ENCODE data around the gene TRPC6.
"Not testable (repeated sequence)": the region's sequence is repeated elsewhere in the genome, so short reads cannot be mapped to it uniquely, and the experiment has no call there.

The TRPC6 gene

GRCh38 chr11:101470419-101470818, 113.4 kb downstream of the TRPC6 start:
- H3K36me3 ChIP-seq (ENCODE audit: insufficient read depth, low read length), result no peaks in the 10 kb centered on the region
- H2AFZ ChIP-seq (ENCODE audit: low read depth, low read length), result no peak overlapping the region
- H3K4me1 ChIP-seq (ENCODE audit: insufficient read depth, low read length), result no peaks in the 10 kb centered on the region
- TF ChIP-seq, protein P1, sequence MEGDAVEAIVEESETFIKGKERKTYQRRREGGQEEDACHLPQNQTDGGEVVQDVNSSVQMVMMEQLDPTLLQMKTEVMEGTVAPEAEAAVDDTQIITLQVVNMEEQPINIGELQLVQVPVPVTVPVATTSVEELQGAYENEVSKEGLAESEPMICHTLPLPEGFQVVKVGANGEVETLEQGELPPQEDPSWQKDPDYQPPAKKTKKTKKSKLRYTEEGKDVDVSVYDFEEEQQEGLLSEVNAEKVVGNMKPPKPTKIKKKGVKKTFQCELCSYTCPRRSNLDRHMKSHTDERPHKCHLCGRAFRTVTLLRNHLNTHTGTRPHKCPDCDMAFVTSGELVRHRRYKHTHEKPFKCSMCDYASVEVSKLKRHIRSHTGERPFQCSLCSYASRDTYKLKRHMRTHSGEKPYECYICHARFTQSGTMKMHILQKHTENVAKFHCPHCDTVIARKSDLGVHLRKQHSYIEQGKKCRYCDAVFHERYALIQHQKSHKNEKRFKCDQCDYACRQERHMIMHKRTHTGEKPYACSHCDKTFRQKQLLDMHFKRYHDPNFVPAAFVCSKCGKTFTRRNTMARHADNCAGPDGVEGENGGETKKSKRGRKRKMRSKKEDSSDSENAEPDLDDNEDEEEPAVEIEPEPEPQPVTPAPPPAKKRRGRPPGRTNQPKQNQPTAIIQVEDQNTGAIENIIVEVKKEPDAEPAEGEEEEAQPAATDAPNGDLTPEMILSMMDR (IDR thresholded peaks at IDR 0.05; ENCODE audit: borderline replicate concordance, extremely low read depth, low read length, poor library complexity, severe bottlenecking), result no peak
- no peak for TF ChIP-seq EZH2 (IDR thresholded peaks at IDR 0.05; ENCODE audit: borderline replicate concordance, low read depth, low read length, severe bottlenecking)
- no peak overlapping the region for H3K27ac ChIP-seq (ENCODE audit: low read length)
- H4K20me1 ChIP-seq (ENCODE audit: insufficient read depth, low read length), result no peaks in the 10 kb centered on the region
- DNase-seq, result no peak
- no peaks in the 10 kb centered on the region for H3K79me2 ChIP-seq (ENCODE audit: insufficient read depth, low read length)
- H3K9me3 ChIP-seq (ENCODE audit: insufficient read depth, low read length, severe bottlenecking), result no peaks in the 10 kb centered on the region
- no peak overlapping the region for H3K4me3 ChIP-seq (ENCODE audit: low read depth in 1 of 2, low read length in 2 of 2)
- no peaks in the 10 kb centered on the region for H3K27me3 ChIP-seq (ENCODE audit: insufficient read depth, low read length, poor library complexity)
- no peak overlapping the region for H3K9ac ChIP-seq (ENCODE audit: low read depth, low read length)
- no peak for ATAC-seq (ENCODE audit: insufficient read depth, low read depth)
- H3K4me2 ChIP-seq (ENCODE audit: insufficient read depth, low read length), result no peak overlapping the region

DNA sequence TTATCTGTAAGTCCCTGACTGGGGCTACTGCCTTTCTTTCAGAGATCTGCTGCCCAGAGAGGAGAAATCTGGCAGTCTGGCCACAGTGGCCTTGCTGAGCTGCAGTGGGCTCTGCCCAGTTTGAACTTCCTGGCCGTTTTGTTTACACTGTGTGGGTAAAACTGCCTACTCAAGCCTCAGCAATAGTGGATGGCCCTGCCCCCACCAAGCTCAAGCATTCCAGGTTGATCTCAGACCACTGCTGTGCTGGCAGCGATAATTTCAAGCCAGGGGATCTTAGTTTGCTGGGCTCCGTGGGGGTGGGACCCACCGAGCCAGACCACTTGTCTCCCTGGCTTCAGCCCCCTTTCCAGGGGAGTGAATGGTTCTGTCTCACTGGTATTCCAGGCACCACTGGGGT, 117.5 kb downstream of the TRPC6 start:
- no peaks in the 10 kb centered on the region for H3K27me3 ChIP-seq (ENCODE audit: insufficient read depth, low read length, poor library complexity)
- no peaks in the 10 kb centered on the region for H3K4me1 ChIP-seq (ENCODE audit: insufficient read depth, low read length)
- H3K36me3 ChIP-seq (ENCODE audit: insufficient read depth, low read length), result no peaks in the 10 kb centered on the region
- H3K4me3 ChIP-seq (ENCODE audit: low read depth in 1 of 2, low read length in 2 of 2), result no peak overlapping the region
- H3K27ac ChIP-seq (ENCODE audit: low read length), result no peak overlapping the region
- ATAC-seq (ENCODE audit: insufficient read depth, low read depth) (no peak), DNase-seq (no peak)
- H3K4me2 ChIP-seq (ENCODE audit: insufficient read depth, low read length), result no peak overlapping the region
- no peaks in the 10 kb centered on the region for H3K9me3 ChIP-seq (ENCODE audit: insufficient read depth, low read length, severe bottlenecking)
- H3K79me2 ChIP-seq (ENCODE audit: insufficient read depth, low read length), result no peaks in the 10 kb centered on the region
- no peak overlapping the region for H3K9ac ChIP-seq (ENCODE audit: low read depth, low read length)
- no peaks in the 10 kb centered on the region for H4K20me1 ChIP-seq (ENCODE audit: insufficient read depth, low read length)
- TF ChIP-seq, protein P1 (IDR thresholded peaks at IDR 0.05; ENCODE audit: borderline replicate concordance, extremely low read depth, low read length, poor library complexity, severe bottlenecking), result no peak
- TF ChIP-seq EZH2 (IDR thresholded peaks at IDR 0.05; ENCODE audit: borderline replicate concordance, low read depth, low read length, severe bottlenecking), result no peak
- H2AFZ ChIP-seq (ENCODE audit: low read depth, low read length), result no peak overlapping the region

DNA sequence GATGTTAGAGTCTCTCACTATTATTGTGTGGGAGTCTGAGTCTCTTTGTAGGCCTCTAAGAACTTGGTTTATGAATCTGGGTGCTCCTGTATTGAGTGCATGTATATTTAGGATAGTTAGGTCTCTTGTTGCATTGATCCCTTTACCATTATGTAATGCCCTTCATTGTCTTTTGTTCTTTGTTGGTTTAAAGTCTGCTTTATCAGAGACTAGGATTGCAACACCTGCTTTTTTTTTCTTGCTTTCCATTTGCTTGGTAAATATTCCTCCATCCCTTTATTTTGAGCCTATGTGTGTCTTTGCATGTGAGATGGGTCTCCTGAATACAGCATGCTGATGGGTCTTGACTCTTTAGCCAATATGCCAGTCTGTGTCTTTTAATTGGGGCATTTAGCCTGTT, 119.4 kb downstream of the TRPC6 start:
- not testable (repeated sequence) for H3K4me2 ChIP-seq (ENCODE audit: insufficient read depth, low read length); H3K4me1 ChIP-seq (ENCODE audit: insufficient read depth, low read length); H4K20me1 ChIP-seq (ENCODE audit: insufficient read depth, low read length); H3K27ac ChIP-seq (ENCODE audit: low read length); H3K27me3 ChIP-seq (ENCODE audit: insufficient read depth, low read length, poor library complexity); H3K9ac ChIP-seq (ENCODE audit: low read depth, low read length); H3K4me3 ChIP-seq (ENCODE audit: low read depth in 1 of 2, low read length in 2 of 2); H3K9me3 ChIP-seq (ENCODE audit: insufficient read depth, low read length, severe bottlenecking); DNase-seq; ATAC-seq (ENCODE audit: insufficient read depth, low read depth); H3K79me2 ChIP-seq (ENCODE audit: insufficient read depth, low read length); H2AFZ ChIP-seq (ENCODE audit: low read depth, low read length); H3K36me3 ChIP-seq (ENCODE audit: insufficient read depth, low read length)

- ATAC-seq (ENCODE audit: insufficient read depth, low read depth), result no peak
- Histone ChIP-seq H4K20me1 (ENCODE audit: insufficient read depth, low read length) (no peaks in the 10 kb centered on the region), H3K79me2 (ENCODE audit: insufficient read depth, low read length) (no peaks in the 10 kb centered on the region), H3K4me3 (ENCODE audit: low read depth in 1 of 2, low read length in 2 of 2) (no peak overlapping the region), H3K9ac (ENCODE audit: low read depth, low read length) (no peak overlapping the region), H3K27me3 (ENCODE audit: insufficient read depth, low read length, poor library complexity) (peaks cover 3% of the 10 kb centered on the region), H2AFZ (ENCODE audit: low read depth, low read length) (no peak overlapping the region), H3K4me2 (ENCODE audit: insufficient read depth, low read length) (no peak overlapping the region), H3K4me1 (ENCODE audit: insufficient read depth, low read length) (no peaks in the 10 kb centered on the region), H3K36me3 (ENCODE audit: insufficient read depth, low read length) (no peaks in the 10 kb centered on the region), H3K27ac (ENCODE audit: low read length) (no peak overlapping the region), H3K9me3 (ENCODE audit: insufficient read depth, low read length, severe bottlenecking) (no peaks in the 10 kb centered on the region)
- DNase-seq, result no peak
- no peak for TF ChIP-seq EZH2 (IDR thresholded peaks at IDR 0.05; ENCODE audit: borderline replicate concordance, low read depth, low read length, severe bottlenecking)
- TF ChIP-seq, protein P1 (IDR thresholded peaks at IDR 0.05; ENCODE audit: borderline replicate concordance, extremely low read depth, low read length, poor library complexity, severe bottlenecking), result no peak
Observed at GRCh38 chr11:101459020-101459419, 124.8 kb downstream of the TRPC6 start.

All from DND-41 (cell line).